SK-N-MC (cell line): ENCODE measurements around the gene CD93.

Source experiments
- EZH2 ChIP-seq: fragments of 200-600 bp; sonication (generic); IDR thresholded peaks from one replicate; pipeline ENCODE4 v1.6.1; 2017; ENCODE audit warnings: antibody characterized with exemption
- POLR2AphosphoS5 ChIP-seq: IDR thresholded peaks from 2 replicates; pipeline ENCODE4 v1.6.1; 2012; ENCODE audit warnings: mild to moderate bottlenecking, low read depth, low read length, borderline replicate concordance

- TF ChIP-seq EZH2 (no peak), POLR2AphosphoS5 (no peak)
These were observed 43.9 kb upstream of the CD93 start for GRCh38 chr20:23129891-23130621.
